CD4-positive, CD25-positive, alpha-beta regulatory T cell (primary cell): ENCODE measurements around the gene YARS2. TPM values are rescaled to one million over a fixed set of nuclear protein-coding genes. Genes with fewer than 3 reads are reported as not detected.
"Not testable (repeated sequence)": the region's sequence is repeated elsewhere in the genome, so short reads cannot be mapped to it uniquely, and the experiment has no call there.

Experiments
- ATAC-seq, 2 donors: fragments of 150-1000 bp; cut with Tn5 transposase; one replicate each; pipeline ENCODE4 v1.10.0; 2021; ENCODE audit warnings: low read depth in 2 of 2, moderate number of reproducible peaks in 2 of 2, moderate library complexity in 1 of 2
- DNase-seq, 3 donors: peaks; one replicate each; pipeline versions ENCODE4 v3.0.0 to v3.0.0-alpha.2; 2012 to 2022; ENCODE audit warnings: mixed read lengths in 1 of 3
- H3K27ac ChIP-seq: one replicate; pipeline ENCODE4 v1.7.0; 2013; ENCODE audit warnings: mild to moderate bottlenecking, low read length; ENCODE audit not compliant: insufficient read depth, poor library complexity, severe bottlenecking
- H3K27me3 ChIP-seq: one replicate; pipeline ENCODE4 v1.7.0; 2013; ENCODE audit warnings: low read length; ENCODE audit not compliant: control insufficient read depth, insufficient read depth
- H3K36me3 ChIP-seq: one replicate; pipeline ENCODE4 v1.7.0; 2013; ENCODE audit warnings: mild to moderate bottlenecking, low read length, moderate library complexity; ENCODE audit not compliant: control insufficient read depth, insufficient read depth
- H3K4me1 ChIP-seq: 2 replicates; pipeline ENCODE4 v1.7.0; 2013; ENCODE audit warnings: mild to moderate bottlenecking, low read length; ENCODE audit not compliant: insufficient read depth, control insufficient read depth, poor library complexity, severe bottlenecking
- H3K4me3 ChIP-seq: one replicate; pipeline ENCODE4 v1.7.0; 2013; ENCODE audit warnings: low read depth, mild to moderate bottlenecking, low read length, moderate library complexity
- H3K9me3 ChIP-seq, 2 experiments: 1 replicate in 1 of 2; 2 replicates in 1 of 2; pipeline ENCODE4 v1.7.0; 2013; ENCODE audit warnings: low read length in 2 of 2, mild to moderate bottlenecking in 1 of 2, moderate library complexity in 1 of 2; ENCODE audit not compliant: control insufficient read depth in 2 of 2
- H3K27ac Mint-ChIP-seq, 3 donors: one replicate each; pipeline ENCODE4 v1.8.0; 2020 to 2022; ENCODE audit warnings: mild to moderate bottlenecking in 3 of 3, mixed read lengths in 3 of 3, moderate library complexity in 2 of 3
- H3K27me3 Mint-ChIP-seq: one replicate; pipeline ENCODE4 v1.8.0; 2022; ENCODE audit warnings: mild to moderate bottlenecking, mixed read lengths
- H3K36me3 Mint-ChIP-seq: one replicate; pipeline ENCODE4 v1.8.0; 2020; ENCODE audit warnings: mixed read lengths
- H3K4me1 Mint-ChIP-seq, 4 donors: one replicate each; pipeline ENCODE4 v1.8.0; 2020 to 2022; ENCODE audit warnings: mixed read lengths in 4 of 4, mild to moderate bottlenecking in 1 of 4
- H3K4me3 Mint-ChIP-seq, 4 donors: one replicate each; pipeline ENCODE4 v1.8.0; 2020 to 2022; ENCODE audit warnings: mild to moderate bottlenecking in 4 of 4, mixed read lengths in 4 of 4, moderate library complexity in 3 of 4
- H3K9me3 Mint-ChIP-seq, 7 donors: one replicate each; pipeline ENCODE4 v1.8.0; 2020 to 2022; ENCODE audit warnings: mixed read lengths in 7 of 7, mild to moderate bottlenecking in 3 of 7, moderate library complexity in 2 of 7
- polyA plus RNA-seq, 4 donors: library from polyadenylated mRNA; unstranded; fragments of 300-500 nt; fragmentation: Illumina TruSeq; gene quantifications; one replicate each; pipeline ENCODE4 v1.2.3, GENCODE V29; 2021
- total RNA-seq: library from RNA; stranded (reverse); gene quantifications from one replicate; pipeline ENCODE4 v1.2.3, GENCODE V29; 2022

YARS2 gene
- total and polyA plus RNA-seq, 5 donors from 2014 or later, result 15.9 to 20.6 (median 17.7) TPM

- Mint-ChIP-seq H3K9me3 (no peaks in the 10 kb centered on the region), H3K36me3 (peaks cover 50% of the 10 kb centered on the region), H3K27ac (peak overlapping the region in 1 of 3 donors; percentile 8), H3K4me3 (no peak overlapping the region), H3K27me3 (no peaks in the 10 kb centered on the region), H3K4me1 (peaks cover 0 to 6% (median 3%) of the 10 kb centered on the region in 4 donors)
- no peak for ATAC-seq
- Histone ChIP-seq H3K27me3 (no peaks in the 10 kb centered on the region), H3K4me3 (no peak overlapping the region), H3K36me3 (peaks cover 47% of the 10 kb centered on the region), H3K27ac (no peak overlapping the region), H3K4me1 (no peaks in the 10 kb centered on the region), H3K9me3 (no peaks in the 10 kb centered on the region)
- no peak for DNase-seq
These were observed 29.4 kb downstream of the YARS2 start for GRCh38 chr12:32726286-32726685.

GRCh38 chr12:32725308-32725707, 30.4 kb downstream of the YARS2 start:
- not testable (repeated sequence) for H3K9me3 Mint-ChIP-seq, H3K27me3 ChIP-seq, H3K4me1 ChIP-seq, H3K4me3 ChIP-seq, DNase-seq, H3K27ac ChIP-seq, ATAC-seq, H3K27ac Mint-ChIP-seq, H3K4me1 Mint-ChIP-seq, H3K27me3 Mint-ChIP-seq, H3K4me3 Mint-ChIP-seq, H3K9me3 ChIP-seq
- peaks cover 56% of the 10 kb centered on the region for H3K36me3 Mint-ChIP-seq
- peaks cover 42% of the 10 kb centered on the region for H3K36me3 ChIP-seq

GRCh38 chr12:32718926-32719325, 36.8 kb downstream of the YARS2 start:
- H3K4me1 ChIP-seq, result no peaks in the 10 kb centered on the region
- Mint-ChIP-seq H3K9me3 (no peaks in the 10 kb centered on the region), H3K4me3 (no peak overlapping the region), H3K4me1 (no peaks in the 10 kb centered on the region), H3K27ac (no peak overlapping the region), H3K27me3 (no peaks in the 10 kb centered on the region), H3K36me3 (peaks cover 28% of the 10 kb centered on the region)
- peaks cover 15% of the 10 kb centered on the region for H3K36me3 ChIP-seq
- no peaks in the 10 kb centered on the region for H3K27me3 ChIP-seq
- no peaks in the 10 kb centered on the region for H3K9me3 ChIP-seq
- H3K4me3 ChIP-seq, result no peak overlapping the region
- H3K27ac ChIP-seq, result no peak overlapping the region
- ATAC-seq (no peak), DNase-seq (no peak)

- no peak for ATAC-seq
These were observed 40.9 kb downstream of the YARS2 start for GRCh38 chr12:32714772-32715171.

GRCh38 chr12:32708926-32709325, 46.8 kb downstream of the YARS2 start:
- peak overlapping the region in 1 of 3 donors; percentile 34 for H3K27ac Mint-ChIP-seq
- H3K36me3 Mint-ChIP-seq, result peaks cover 29% of the 10 kb centered on the region
- no peak overlapping the region for H3K4me3 Mint-ChIP-seq
- Histone ChIP-seq H3K27me3 (no peaks in the 10 kb centered on the region), H3K4me1 (peaks cover 4% of the 10 kb centered on the region), H3K4me3 (no peak overlapping the region), H3K27ac (no peak overlapping the region), H3K9me3 (no peaks in the 10 kb centered on the region), H3K36me3 (peaks cover 43% of the 10 kb centered on the region)
- ATAC-seq (no peak), DNase-seq (no peak)
- peaks cover 4 to 14% (median 9%) of the 10 kb centered on the region in 4 donors for H3K4me1 Mint-ChIP-seq
- no peaks in the 10 kb centered on the region for H3K9me3 Mint-ChIP-seq
- H3K27me3 Mint-ChIP-seq, result no peaks in the 10 kb centered on the region

More at GRCh38 chr12:32714772-32715171, 40.9 kb downstream of the YARS2 start:
- no peaks in the 10 kb centered on the region for H3K9me3 Mint-ChIP-seq
- H3K27me3 Mint-ChIP-seq, result no peaks in the 10 kb centered on the region
- Histone ChIP-seq H3K36me3 (peaks cover 27% of the 10 kb centered on the region), H3K27ac (no peak overlapping the region), H3K27me3 (no peaks in the 10 kb centered on the region), H3K9me3 (no peaks in the 10 kb centered on the region), H3K4me3 (no peak overlapping the region), H3K4me1 (no peaks in the 10 kb centered on the region)
- DNase-seq, result no peak
- no peak overlapping the region for H3K27ac Mint-ChIP-seq
- H3K4me1 Mint-ChIP-seq, result no peaks in the 10 kb centered on the region
- peaks cover 26% of the 10 kb centered on the region for H3K36me3 Mint-ChIP-seq
- no peak overlapping the region for H3K4me3 Mint-ChIP-seq

GRCh38 chr12:32706335-32707024, 49.2 kb downstream of the YARS2 start:
- H3K27me3 Mint-ChIP-seq, result no peaks in the 10 kb centered on the region
- peaks cover 7 to 23% (median 11%) of the 10 kb centered on the region in 4 donors for H3K4me1 Mint-ChIP-seq
- peaks cover 18% of the 10 kb centered on the region for H3K36me3 Mint-ChIP-seq
- no peaks in the 10 kb centered on the region for H3K9me3 Mint-ChIP-seq
- peak overlapping the region in 1 of 3 donors; percentile 64 for H3K27ac Mint-ChIP-seq
- peaks cover 23% of the 10 kb centered on the region for H3K36me3 ChIP-seq
- peak in 1 of 3 donors; percentile 10 for DNase-seq
- peaks cover 4% of the 10 kb centered on the region for H3K4me1 ChIP-seq
- H3K4me3 ChIP-seq, result no peak overlapping the region
- H3K27ac ChIP-seq, result no peak overlapping the region
- H3K4me3 Mint-ChIP-seq, result no peak overlapping the region
- ATAC-seq, result no peak
- H3K27me3 ChIP-seq, result no peaks in the 10 kb centered on the region
- no peaks in the 10 kb centered on the region for H3K9me3 ChIP-seq

GRCh38 chr12:32705783-32706182, 49.9 kb downstream of the YARS2 start:
- H3K36me3 Mint-ChIP-seq, result peaks cover 16% of the 10 kb centered on the region
- H3K9me3 ChIP-seq, result no peaks in the 10 kb centered on the region

GRCh38 chr12:32702946-32703345, 52.8 kb downstream of the YARS2 start:
- Histone ChIP-seq H3K4me3 (no peak overlapping the region), H3K4me1 (peaks cover 4% of the 10 kb centered on the region), H3K9me3 (no peaks in the 10 kb centered on the region), H3K27ac (no peak overlapping the region), H3K27me3 (no peaks in the 10 kb centered on the region), H3K36me3 (peaks cover 12% of the 10 kb centered on the region)
- H3K4me1 Mint-ChIP-seq, result peaks cover 10 to 23% (median 15%) of the 10 kb centered on the region in 4 donors
- no peak overlapping the region for H3K27ac Mint-ChIP-seq
- no peaks in the 10 kb centered on the region for H3K27me3 Mint-ChIP-seq
- ATAC-seq (no peak), DNase-seq (no peak)
- H3K4me3 Mint-ChIP-seq, result no peak overlapping the region
- H3K9me3 Mint-ChIP-seq, result peaks cover 0 to 2% (median 0%) of the 10 kb centered on the region in 7 donors
- H3K36me3 Mint-ChIP-seq, result peaks cover 10% of the 10 kb centered on the region

More at GRCh38 chr12:32705783-32706182, 49.9 kb downstream of the YARS2 start:
- H3K27me3 ChIP-seq, result no peaks in the 10 kb centered on the region
- peaks cover 20% of the 10 kb centered on the region for H3K36me3 ChIP-seq
- DNase-seq, result no peak
- H3K4me1 ChIP-seq, result peaks cover 4% of the 10 kb centered on the region
- H3K4me3 ChIP-seq, result no peak overlapping the region
- Mint-ChIP-seq H3K4me1 (peaks cover 7 to 23% (median 12%) of the 10 kb centered on the region in 4 donors), H3K4me3 (no peak overlapping the region), H3K9me3 (no peaks in the 10 kb centered on the region), H3K27me3 (no peaks in the 10 kb centered on the region), H3K27ac (peak overlapping the region in 1 of 3 donors; percentile 64)
- no peak for ATAC-seq
- no peak overlapping the region for H3K27ac ChIP-seq
